Neural progenitor cell (in vitro differentiated cells): Measurements from ENCODE around the gene ANKK1. TPM values are rescaled to one million over a fixed set of nuclear protein-coding genes. Genes with fewer than 3 reads are reported as not detected.

Experiments used
- DNase-seq: peaks from one replicate; pipeline ENCODE4 v3.0.0-alpha.2; 2016; ENCODE audit warnings: low spot score
- H2AFZ ChIP-seq: fragments of 200-600 bp; sonication (generic); replicated peaks from 2 replicates; pipeline ENCODE4 v1.6.1; 2016; ENCODE audit warnings: antibody characterized with exemption
- H3F3A ChIP-seq: fragments of 200-600 bp; sonication (generic); 2 replicates; pipeline ENCODE4 v1.6.1; 2016; ENCODE audit warnings: antibody characterized with exemption, low read depth
- H3K27ac ChIP-seq: fragments of 200-600 bp; sonication (generic); 2 replicates; pipeline ENCODE4 v1.5.1; 2016; ENCODE audit warnings: mild to moderate bottlenecking
- H3K27me3 ChIP-seq: fragments of 200-600 bp; sonication (generic); 2 replicates; pipeline ENCODE4 v1.6.1; 2016; ENCODE audit warnings: mild to moderate bottlenecking, moderate library complexity
- H3K36me3 ChIP-seq: fragments of 200-600 bp; sonication (generic); 2 replicates; pipeline ENCODE4 v1.5.1; 2016
- H3K4me1 ChIP-seq: fragments of 200-600 bp; sonication (generic); 2 replicates; pipeline ENCODE4 v1.6.1; 2016; ENCODE audit warnings: mixed run types
- H3K4me2 ChIP-seq: fragments of 200-600 bp; sonication (generic); 2 replicates; pipeline ENCODE4 v1.6.1; 2016
- H3K4me3 ChIP-seq: fragments of 200-600 bp; sonication (generic); 2 replicates; pipeline ENCODE4 v1.5.1; 2016
- H3K79me2 ChIP-seq: fragments of 200-600 bp; sonication (generic); 2 replicates; pipeline ENCODE4 v1.6.1; 2016; ENCODE audit warnings: low read depth
- H3K9ac ChIP-seq: fragments of 200-600 bp; sonication (generic); 2 replicates; pipeline ENCODE4 v1.6.1; 2016
- H3K9me3 ChIP-seq: fragments of 200-600 bp; sonication (generic); 2 replicates; pipeline ENCODE4 v1.5.1; 2016; ENCODE audit warnings: low read depth
- H4K20me1 ChIP-seq: fragments of 200-600 bp; sonication (generic); 2 replicates; pipeline ENCODE4 v1.6.1; 2016; ENCODE audit warnings: low read depth
- H3K27ac Mint-ChIP-seq: 3 replicates; pipeline ENCODE4 v1.8.0; 2021; ENCODE audit warnings: mixed read lengths
- H3K27me3 Mint-ChIP-seq: 2 replicates; pipeline ENCODE4 v1.8.0; 2022; ENCODE audit warnings: low read depth, mild to moderate bottlenecking, inconsistent platforms, moderate library complexity, mixed read lengths; ENCODE audit not compliant: insufficient read depth
- H3K36me3 Mint-ChIP-seq: 3 replicates; pipeline ENCODE4 v1.8.0; 2021; ENCODE audit warnings: mixed read lengths
- H3K4me1 Mint-ChIP-seq: 3 replicates; pipeline ENCODE4 v1.8.0; 2021; ENCODE audit warnings: mixed read lengths
- H3K4me3 Mint-ChIP-seq: 3 replicates; pipeline ENCODE4 v1.8.0; 2021; ENCODE audit warnings: mild to moderate bottlenecking, moderate library complexity, mixed read lengths
- H3K9me3 Mint-ChIP-seq: 3 replicates; pipeline ENCODE4 v1.8.0; 2020; ENCODE audit warnings: mixed read lengths
- EZH2 ChIP-seq: fragments of 200-600 bp; sonication (generic); IDR thresholded peaks from 2 replicates; pipeline ENCODE4 v1.6.1; 2017; ENCODE audit warnings: antibody characterized with exemption, mild to moderate bottlenecking, moderate library complexity
- EZH2phosphoT487 ChIP-seq: fragments of 200-600 bp; sonication (generic); IDR thresholded peaks from 2 replicates; pipeline ENCODE4 v1.6.1; 2017; ENCODE audit warnings: antibody characterized with exemption
- total RNA-seq: library from RNA; depleted of rRNA; stranded (reverse); fragments of >200 nt; gene quantifications from 2 replicates; pipeline ENCODE4 v1.2.3, GENCODE V29; 2015; ENCODE audit warnings: low replicate concordance
- TF ChIP-seq, protein P1 (sequence below): fragments of 200-600 bp; sonication (generic); IDR thresholded peaks from 2 replicates; pipeline ENCODE4 v1.5.1; 2017; ENCODE audit warnings: antibody characterized with exemption, mild to moderate bottlenecking

Gene ANKK1
- total RNA-seq, 1 donor from 2014 or later = not detected

DNA sequence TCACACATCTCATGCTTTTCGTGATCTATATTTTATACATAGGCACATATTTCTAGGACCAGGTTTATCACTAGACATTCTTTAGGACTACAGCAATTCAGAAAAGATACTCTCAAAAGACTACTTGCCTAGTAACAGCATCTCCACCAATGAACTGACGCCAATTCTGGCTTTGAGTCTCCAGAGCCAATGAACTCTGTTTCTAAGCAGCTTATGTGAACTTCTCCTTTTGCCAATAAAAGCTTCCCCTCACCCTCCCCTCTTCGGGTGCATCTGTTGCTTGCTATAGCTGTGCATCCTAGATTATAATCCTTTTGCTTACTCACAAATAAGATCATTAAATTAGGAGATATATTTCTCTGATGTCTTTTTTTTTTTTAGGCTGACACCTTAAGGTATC is 11.4 kb upstream of the ANKK1 start:
- no peaks in the 10 kb centered on the region for H3K9me3 Mint-ChIP-seq
- no peaks in the 10 kb centered on the region for H3K79me2 ChIP-seq
- no peak overlapping the region for H3K4me3 ChIP-seq
- H3K4me1 Mint-ChIP-seq = peaks cover 6% of the 10 kb centered on the region
- no peaks in the 10 kb centered on the region for H3F3A ChIP-seq
- DNase-seq = no peak
- no peaks in the 10 kb centered on the region for H3K36me3 Mint-ChIP-seq
- H2AFZ ChIP-seq = no peak overlapping the region
- no peaks in the 10 kb centered on the region for H3K27me3 ChIP-seq
- no peak overlapping the region for H3K9ac ChIP-seq
- no peaks in the 10 kb centered on the region for H3K9me3 ChIP-seq
- no peak overlapping the region for H3K27ac Mint-ChIP-seq
- no peak overlapping the region for H3K27ac ChIP-seq
- H3K4me2 ChIP-seq = no peak overlapping the region
- TF ChIP-seq EZH2phosphoT487 = no peak
- TF ChIP-seq, protein P1, sequence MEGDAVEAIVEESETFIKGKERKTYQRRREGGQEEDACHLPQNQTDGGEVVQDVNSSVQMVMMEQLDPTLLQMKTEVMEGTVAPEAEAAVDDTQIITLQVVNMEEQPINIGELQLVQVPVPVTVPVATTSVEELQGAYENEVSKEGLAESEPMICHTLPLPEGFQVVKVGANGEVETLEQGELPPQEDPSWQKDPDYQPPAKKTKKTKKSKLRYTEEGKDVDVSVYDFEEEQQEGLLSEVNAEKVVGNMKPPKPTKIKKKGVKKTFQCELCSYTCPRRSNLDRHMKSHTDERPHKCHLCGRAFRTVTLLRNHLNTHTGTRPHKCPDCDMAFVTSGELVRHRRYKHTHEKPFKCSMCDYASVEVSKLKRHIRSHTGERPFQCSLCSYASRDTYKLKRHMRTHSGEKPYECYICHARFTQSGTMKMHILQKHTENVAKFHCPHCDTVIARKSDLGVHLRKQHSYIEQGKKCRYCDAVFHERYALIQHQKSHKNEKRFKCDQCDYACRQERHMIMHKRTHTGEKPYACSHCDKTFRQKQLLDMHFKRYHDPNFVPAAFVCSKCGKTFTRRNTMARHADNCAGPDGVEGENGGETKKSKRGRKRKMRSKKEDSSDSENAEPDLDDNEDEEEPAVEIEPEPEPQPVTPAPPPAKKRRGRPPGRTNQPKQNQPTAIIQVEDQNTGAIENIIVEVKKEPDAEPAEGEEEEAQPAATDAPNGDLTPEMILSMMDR = no peak
- no peak for TF ChIP-seq EZH2
- H3K36me3 ChIP-seq = no peaks in the 10 kb centered on the region
- no peaks in the 10 kb centered on the region for H3K27me3 Mint-ChIP-seq
- no peaks in the 10 kb centered on the region for H4K20me1 ChIP-seq
- peaks cover 10% of the 10 kb centered on the region for H3K4me1 ChIP-seq
- no peak overlapping the region for H3K4me3 Mint-ChIP-seq

DNA sequence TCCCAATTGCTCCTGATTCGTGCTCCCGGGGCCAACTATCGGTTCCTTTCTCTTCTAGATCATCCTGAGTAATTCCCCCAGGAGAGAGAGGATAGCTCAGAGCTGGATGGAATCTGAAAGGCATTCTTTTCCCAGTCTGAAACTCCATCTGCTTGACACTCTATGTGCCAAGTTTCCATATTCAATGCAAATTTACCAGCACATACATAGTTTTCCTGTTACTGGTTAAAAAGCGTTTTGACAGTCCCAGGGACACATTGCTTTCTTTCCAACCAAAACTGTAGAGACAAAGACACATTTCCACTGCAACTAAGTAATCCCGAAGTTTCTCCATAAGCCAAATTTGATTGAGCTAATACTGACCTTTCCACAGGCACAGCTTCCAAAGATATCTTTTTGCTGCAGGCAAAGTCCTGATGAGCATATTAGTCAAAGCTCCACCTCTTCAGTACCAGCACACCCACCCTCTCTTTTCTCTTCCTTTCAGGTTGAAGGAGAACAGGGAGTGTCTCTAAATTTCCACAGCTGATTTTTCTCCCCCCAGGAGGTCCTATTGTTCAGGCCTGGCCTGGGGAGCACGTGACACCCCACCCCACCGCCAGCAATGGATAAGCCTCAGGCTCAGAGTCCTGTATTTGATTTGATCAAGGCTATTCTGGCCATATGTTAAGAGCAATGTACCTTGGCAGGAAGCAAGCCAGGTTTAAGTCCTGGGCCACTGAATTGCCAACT is 9.7 kb upstream of the ANKK1 start:
- Histone ChIP-seq H3F3A (no peaks in the 10 kb centered on the region), H3K9ac (no peak overlapping the region), H4K20me1 (no peaks in the 10 kb centered on the region), H3K79me2 (no peaks in the 10 kb centered on the region), H3K36me3 (no peaks in the 10 kb centered on the region), H3K4me1 (peaks cover 10% of the 10 kb centered on the region), H3K4me2 (peak overlapping the region; percentile 8), H3K9me3 (no peaks in the 10 kb centered on the region), H3K27me3 (no peaks in the 10 kb centered on the region), H3K27ac (no peak overlapping the region), H2AFZ (no peak overlapping the region), H3K4me3 (no peak overlapping the region)
- H3K36me3 Mint-ChIP-seq = no peaks in the 10 kb centered on the region
- DNase-seq = no peak
- no peaks in the 10 kb centered on the region for H3K9me3 Mint-ChIP-seq
- H3K4me3 Mint-ChIP-seq = no peak overlapping the region
- H3K27ac Mint-ChIP-seq = no peak overlapping the region
- H3K4me1 Mint-ChIP-seq = peaks cover 6% of the 10 kb centered on the region
- TF ChIP-seq, protein P1 = no peak
- TF ChIP-seq EZH2 (no peak), EZH2phosphoT487 (no peak)
- no peaks in the 10 kb centered on the region for H3K27me3 Mint-ChIP-seq

DNA sequence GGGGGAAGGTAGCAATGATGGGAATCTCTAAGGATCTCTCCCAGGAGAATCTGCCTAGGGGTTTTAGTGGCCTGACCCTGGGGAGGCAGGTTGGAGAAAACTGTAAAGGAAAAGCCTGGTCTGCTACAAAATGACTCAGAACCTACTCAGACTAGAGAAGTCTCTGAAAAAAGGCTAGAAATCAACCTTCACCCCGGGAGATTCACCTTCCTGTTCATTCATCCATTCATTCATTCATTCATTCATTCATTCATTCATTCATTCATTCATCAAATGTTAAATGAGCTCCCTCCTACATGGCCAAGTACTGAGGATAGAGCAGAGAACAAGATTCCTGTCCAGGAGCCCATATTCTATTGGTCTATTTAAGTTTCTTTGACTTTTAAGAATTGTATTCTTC is 8.9 kb upstream of the ANKK1 start:
- no peaks in the 10 kb centered on the region for H3K36me3 Mint-ChIP-seq
- H3K79me2 ChIP-seq = no peaks in the 10 kb centered on the region

DNA sequence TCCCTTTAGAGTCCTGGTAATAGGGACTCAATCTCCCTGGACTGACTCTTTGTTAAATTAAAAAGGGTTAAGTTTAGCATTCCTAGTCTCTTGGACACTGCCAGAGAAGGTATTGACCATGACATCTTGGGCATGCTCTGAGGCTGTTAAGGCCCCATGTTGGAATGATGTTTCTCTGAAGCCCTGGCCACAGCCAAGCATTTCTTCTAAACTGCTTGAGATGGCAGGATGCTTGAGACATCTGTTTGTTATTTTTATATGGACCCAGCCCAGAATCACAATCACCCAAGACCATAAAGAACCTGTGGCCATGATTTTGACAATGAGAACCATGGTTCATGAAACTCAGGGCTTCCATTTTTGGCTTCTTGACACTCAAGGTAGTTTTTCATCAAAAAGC is 5.5 kb upstream of the ANKK1 start:
- no peak for DNase-seq
- Histone ChIP-seq H3K4me2 (no peak overlapping the region), H3K4me3 (no peak overlapping the region), H2AFZ (no peak overlapping the region), H3K36me3 (no peaks in the 10 kb centered on the region), H3F3A (no peaks in the 10 kb centered on the region), H3K9me3 (no peaks in the 10 kb centered on the region), H3K27ac (no peak overlapping the region), H3K9ac (no peak overlapping the region), H3K4me1 (peaks cover 18% of the 10 kb centered on the region), H4K20me1 (no peaks in the 10 kb centered on the region), H3K79me2 (no peaks in the 10 kb centered on the region), H3K27me3 (peaks cover 4% of the 10 kb centered on the region)
- no peaks in the 10 kb centered on the region for H3K36me3 Mint-ChIP-seq
- H3K4me1 Mint-ChIP-seq = peaks cover 6% of the 10 kb centered on the region
- H3K27me3 Mint-ChIP-seq = no peaks in the 10 kb centered on the region
- H3K9me3 Mint-ChIP-seq = no peaks in the 10 kb centered on the region
- H3K4me3 Mint-ChIP-seq = no peak overlapping the region
- H3K27ac Mint-ChIP-seq = no peak overlapping the region
- TF ChIP-seq EZH2phosphoT487 (no peak), EZH2 (no peak)
- TF ChIP-seq, protein P1 = no peak

More for the DNA sequence above, 8.9 kb upstream of the ANKK1 start:
- Histone ChIP-seq H3K4me2 (no peak overlapping the region), H2AFZ (no peak overlapping the region), H3K36me3 (no peaks in the 10 kb centered on the region), H3K4me1 (peaks cover 10% of the 10 kb centered on the region), H3K27ac (no peak overlapping the region), H3K4me3 (no peak overlapping the region), H3K9me3 (no peaks in the 10 kb centered on the region), H3K27me3 (no peaks in the 10 kb centered on the region), H3K9ac (no peak overlapping the region), H3F3A (no peaks in the 10 kb centered on the region), H4K20me1 (no peaks in the 10 kb centered on the region)
- peaks cover 6% of the 10 kb centered on the region for H3K4me1 Mint-ChIP-seq
- no peaks in the 10 kb centered on the region for H3K27me3 Mint-ChIP-seq
- no peaks in the 10 kb centered on the region for H3K9me3 Mint-ChIP-seq
- TF ChIP-seq EZH2phosphoT487 (no peak), EZH2 (no peak)
- H3K27ac Mint-ChIP-seq = no peak overlapping the region
- no peak for DNase-seq
- no peak overlapping the region for H3K4me3 Mint-ChIP-seq
